Left ventricle myocardium inferior (tissue), 1 donor: Measurements from ENCODE around the gene CENPO. TPM values are rescaled to one million over a fixed set of nuclear protein-coding genes. Genes with fewer than 3 reads are reported as not detected.

ENCODE experiments used
- DNase-seq: peaks from one replicate; pipeline ENCODE4 v3.0.0-alpha.2; 2020
- H3K27ac ChIP-seq: fragments of 200-600 bp; replicated peaks from 2 replicates; pipeline ENCODE4 v1.8.0; 2021
- H3K27me3 ChIP-seq: fragments of 200-600 bp; 2 replicates; pipeline ENCODE4 v1.8.0; 2021; ENCODE audit warnings: low read depth
- H3K36me3 ChIP-seq: fragments of 200-600 bp; 2 replicates; pipeline ENCODE4 v1.8.0; 2021
- H3K4me1 ChIP-seq: fragments of 200-600 bp; 2 replicates; pipeline ENCODE4 v1.8.0; 2021
- H3K4me3 ChIP-seq: fragments of 200-600 bp; 2 replicates; pipeline ENCODE4 v1.8.0; 2021; ENCODE audit warnings: mild to moderate bottlenecking, moderate library complexity
- H3K9me3 ChIP-seq: fragments of 200-600 bp; replicated peaks from 2 replicates; pipeline ENCODE4 v1.8.0; 2021
- intact Hi-C: fragments of 100-400 bp; cut with micrococcal nuclease; formaldehyde crosslinking; loops from one replicate; pipeline ENCODE4 v1.11.0; 2022
- total RNA-seq: library from RNA; stranded (reverse); fragmentation: NEBNext Ultra II Directional; extraction: Animal tissue kit (Norgen Biotek cat#: 25700); gene quantifications from one replicate; pipeline ENCODE4 v1.2.1, GENCODE V29; 2021
- TF ChIP-seq, protein P1 (sequence below): fragments of 200-600 bp; IDR thresholded peaks from 2 replicates; pipeline ENCODE4 v1.8.0; 2021; ENCODE audit warnings: antibody characterized with exemption, mild to moderate bottlenecking, borderline replicate concordance
- donor health status: DM: no; HTN: yes; CAD: no; lungs with severe emphysema.

CENPO gene
- total RNA-seq, 1 donor from 2014 or later, result 2.2 TPM

DNA sequence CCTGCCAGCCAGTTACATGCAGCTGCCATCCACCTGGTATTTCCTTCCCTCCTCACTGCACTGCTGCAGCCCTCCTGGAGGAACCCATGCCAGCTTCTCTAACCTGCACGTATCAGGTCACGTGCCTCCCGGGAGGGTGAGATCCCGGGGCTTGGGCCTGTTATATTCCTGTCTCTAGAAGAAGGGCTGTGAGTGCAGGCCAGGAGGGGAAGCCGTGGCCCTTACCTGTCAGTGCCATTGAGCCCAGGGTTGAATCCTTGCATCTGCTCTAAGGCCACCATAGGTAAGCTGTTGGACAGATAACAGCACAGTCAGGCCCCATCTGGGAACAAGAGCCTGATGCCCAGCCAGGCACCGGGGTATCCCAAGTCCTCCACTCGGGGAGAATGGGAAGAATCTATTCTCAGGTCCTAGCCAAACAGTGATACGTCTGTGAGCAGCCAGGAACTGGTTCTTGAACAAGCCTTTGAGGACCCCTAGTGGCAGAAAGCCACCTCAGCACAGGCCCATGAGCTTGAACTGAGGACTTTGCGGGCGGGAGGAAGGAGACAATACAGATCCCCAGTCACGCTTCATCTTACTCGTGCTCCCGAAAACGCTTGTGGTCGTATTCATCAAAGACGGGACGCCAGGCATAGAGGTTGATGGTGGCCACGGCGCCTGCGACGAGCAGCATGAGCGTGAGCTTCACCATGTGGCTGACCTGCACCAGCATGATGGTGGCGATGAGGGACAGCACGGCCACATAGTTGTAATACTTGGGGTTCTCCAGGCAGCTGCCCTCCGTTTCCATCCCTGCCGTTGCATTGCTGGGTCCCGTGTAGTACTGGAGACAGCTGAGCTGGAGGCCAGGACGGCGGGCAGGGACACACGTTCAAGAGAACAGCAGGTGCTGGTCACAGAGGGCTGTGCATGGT, 34.4 kb downstream of the CENPO start:
- TF ChIP-seq, protein P1, sequence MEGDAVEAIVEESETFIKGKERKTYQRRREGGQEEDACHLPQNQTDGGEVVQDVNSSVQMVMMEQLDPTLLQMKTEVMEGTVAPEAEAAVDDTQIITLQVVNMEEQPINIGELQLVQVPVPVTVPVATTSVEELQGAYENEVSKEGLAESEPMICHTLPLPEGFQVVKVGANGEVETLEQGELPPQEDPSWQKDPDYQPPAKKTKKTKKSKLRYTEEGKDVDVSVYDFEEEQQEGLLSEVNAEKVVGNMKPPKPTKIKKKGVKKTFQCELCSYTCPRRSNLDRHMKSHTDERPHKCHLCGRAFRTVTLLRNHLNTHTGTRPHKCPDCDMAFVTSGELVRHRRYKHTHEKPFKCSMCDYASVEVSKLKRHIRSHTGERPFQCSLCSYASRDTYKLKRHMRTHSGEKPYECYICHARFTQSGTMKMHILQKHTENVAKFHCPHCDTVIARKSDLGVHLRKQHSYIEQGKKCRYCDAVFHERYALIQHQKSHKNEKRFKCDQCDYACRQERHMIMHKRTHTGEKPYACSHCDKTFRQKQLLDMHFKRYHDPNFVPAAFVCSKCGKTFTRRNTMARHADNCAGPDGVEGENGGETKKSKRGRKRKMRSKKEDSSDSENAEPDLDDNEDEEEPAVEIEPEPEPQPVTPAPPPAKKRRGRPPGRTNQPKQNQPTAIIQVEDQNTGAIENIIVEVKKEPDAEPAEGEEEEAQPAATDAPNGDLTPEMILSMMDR, result peak; percentile 95
- H3K36me3 ChIP-seq, result no peaks in the 10 kb centered on the region
- H3K27me3 ChIP-seq, result no peaks in the 10 kb centered on the region
- DNase-seq, result peak; percentile 71
- intact Hi-C loops, result loop anchor here (5.0 kb wide), 1 partner anchor 420 kb away; no protein-coding TSS in a partner anchor
- H3K4me3 ChIP-seq, result no peak overlapping the region
- no peaks in the 10 kb centered on the region for H3K9me3 ChIP-seq
- no peak overlapping the region for H3K27ac ChIP-seq
- peaks cover 19% of the 10 kb centered on the region for H3K4me1 ChIP-seq

DNA sequence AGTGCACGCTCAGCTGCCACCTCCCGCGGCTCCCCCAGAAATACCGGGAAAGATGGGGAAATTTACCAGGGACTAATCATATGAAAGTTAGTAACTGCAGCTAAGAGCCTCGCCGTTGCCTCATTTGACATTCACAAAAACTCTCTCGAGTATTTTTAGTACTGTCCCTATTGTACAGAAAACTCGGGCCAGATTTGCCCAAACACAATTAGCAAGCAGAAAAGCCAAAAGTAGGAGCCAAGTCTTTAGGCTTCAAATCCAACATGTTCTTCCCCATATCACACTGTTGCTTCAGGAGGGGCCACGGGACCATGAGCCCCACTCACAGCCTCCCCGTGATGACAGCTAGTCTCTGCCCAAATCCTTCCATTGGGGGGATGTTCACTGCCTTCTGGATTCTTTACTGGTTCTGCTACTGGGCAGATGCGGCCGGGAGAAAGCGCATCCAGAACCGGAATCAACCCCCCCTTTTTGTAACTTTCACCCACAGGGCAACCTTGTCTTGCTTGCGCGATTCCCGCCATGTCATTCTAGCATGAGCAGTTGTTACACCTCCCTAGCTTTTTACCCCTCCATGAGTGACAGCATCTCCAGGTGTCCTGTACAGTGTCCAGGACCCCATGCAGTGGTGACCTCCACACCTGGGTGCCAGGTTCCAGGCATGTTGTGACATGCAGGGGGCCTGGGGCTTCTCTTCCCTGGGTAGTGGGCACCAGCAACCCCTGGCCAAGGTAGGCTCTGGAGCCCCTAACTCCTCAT, 35.2 kb downstream of the CENPO start:
- Histone ChIP-seq H3K27ac (no peak overlapping the region), H3K4me3 (no peak overlapping the region), H3K9me3 (no peaks in the 10 kb centered on the region), H3K27me3 (no peaks in the 10 kb centered on the region), H3K4me1 (peaks cover 19% of the 10 kb centered on the region), H3K36me3 (no peaks in the 10 kb centered on the region)
- no peak for DNase-seq
- intact Hi-C loops, result loop anchor here (5.0 kb wide), 1 partner anchor 421 kb away; no protein-coding TSS in a partner anchor
- TF ChIP-seq, protein P1, result no peak

DNA sequence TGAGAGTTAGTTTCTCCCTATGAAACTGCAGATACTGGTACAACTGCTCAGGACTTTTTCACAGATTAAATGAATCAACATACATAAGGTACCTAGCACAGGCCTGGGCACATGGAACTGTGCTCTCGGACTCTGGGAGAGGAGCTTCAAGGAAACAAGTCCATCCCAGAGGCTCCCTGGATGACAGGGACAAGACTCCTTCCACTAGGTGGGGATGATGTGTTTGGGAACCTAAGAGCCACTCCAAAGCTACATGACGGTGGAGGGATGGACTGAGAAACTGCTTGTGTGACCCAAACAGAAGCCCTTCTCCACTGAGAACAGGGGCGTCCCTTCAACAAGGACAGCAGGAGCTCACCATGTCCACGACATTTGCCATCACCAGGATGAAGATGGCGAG, 37.1 kb downstream of the CENPO start:
- peaks cover 19% of the 10 kb centered on the region for H3K4me1 ChIP-seq
- H3K36me3 ChIP-seq, result peaks cover 5% of the 10 kb centered on the region
- no peak overlapping the region for H3K27ac ChIP-seq
- H3K9me3 ChIP-seq, result no peaks in the 10 kb centered on the region
- H3K27me3 ChIP-seq, result no peaks in the 10 kb centered on the region
- TF ChIP-seq, protein P1, result no peak
- intact Hi-C loops, result no loop called here
- no peak for DNase-seq
- no peak overlapping the region for H3K4me3 ChIP-seq

DNA sequence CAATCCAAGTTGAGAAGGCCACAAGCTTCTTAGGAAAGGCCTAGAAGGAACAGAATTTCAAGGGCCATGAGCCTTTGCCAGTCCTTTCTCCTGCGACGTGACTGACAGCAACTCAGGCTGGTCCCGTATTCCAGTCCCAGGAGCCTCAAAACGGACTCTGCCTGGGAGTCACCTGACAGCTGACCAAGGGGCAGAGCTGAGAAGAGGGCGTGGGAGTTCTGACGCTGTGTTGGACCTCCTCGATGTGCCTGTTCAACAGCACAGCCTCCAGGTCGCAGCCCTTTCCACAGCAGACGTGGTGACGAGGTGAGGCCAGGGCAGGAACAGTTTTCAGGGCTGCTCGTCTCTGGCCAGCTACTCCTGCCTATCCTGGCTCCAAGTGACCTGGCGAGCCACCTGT, 37.6 kb downstream of the CENPO start:
- no peak for DNase-seq
- Histone ChIP-seq H3K27ac (no peak overlapping the region), H3K9me3 (no peaks in the 10 kb centered on the region), H3K4me3 (no peak overlapping the region), H3K36me3 (peaks cover 5% of the 10 kb centered on the region), H3K27me3 (no peaks in the 10 kb centered on the region), H3K4me1 (peaks cover 19% of the 10 kb centered on the region)
- intact Hi-C loops, result no loop called here
- TF ChIP-seq, protein P1, result no peak

DNA sequence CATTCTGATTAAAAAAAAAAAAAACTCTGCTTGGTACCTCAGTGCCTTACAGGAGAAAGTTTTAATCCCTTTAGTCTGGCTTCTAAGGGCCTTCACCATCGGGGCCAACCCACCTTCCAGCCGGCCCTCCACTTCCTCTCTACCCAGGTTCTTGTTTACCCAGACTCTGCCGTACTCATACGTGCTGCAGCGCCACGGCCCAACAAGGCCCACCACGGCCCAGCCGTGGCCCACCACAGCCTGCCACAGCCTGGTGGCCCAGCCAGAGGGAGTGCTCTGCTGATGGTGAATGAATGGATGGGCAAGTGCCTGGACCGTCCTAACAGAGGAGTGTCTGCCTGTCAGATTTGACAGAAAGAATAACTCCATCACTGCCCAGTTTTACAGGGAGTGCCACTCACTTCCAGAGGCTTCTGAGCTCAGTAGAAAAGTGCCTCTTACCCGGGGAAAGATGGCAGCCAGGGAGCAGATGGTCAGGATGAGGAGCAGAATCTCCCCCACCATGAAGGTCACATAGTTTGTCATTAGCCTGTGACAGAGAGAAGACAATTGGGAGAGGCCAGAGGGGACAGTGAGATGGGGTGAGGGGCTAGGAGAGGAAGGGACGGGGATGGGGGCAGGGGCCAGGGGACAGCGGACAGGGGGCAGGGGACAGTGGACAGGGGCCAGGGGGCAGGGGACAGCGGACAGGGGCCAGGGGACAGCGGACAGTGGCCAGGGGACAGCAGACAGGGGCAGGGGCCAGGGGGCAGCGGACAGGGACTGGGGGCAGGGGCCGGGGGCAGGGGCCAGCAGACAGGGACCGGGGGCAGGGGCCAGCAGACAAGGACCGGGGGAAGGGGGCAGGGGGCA, 38.2 kb downstream of the CENPO start:
- no peaks in the 10 kb centered on the region for H3K27me3 ChIP-seq
- DNase-seq, result no peak
- no peak overlapping the region for H3K4me3 ChIP-seq
- TF ChIP-seq, protein P1, result no peak
- intact Hi-C loops, result no loop called here
- no peak overlapping the region for H3K27ac ChIP-seq
- H3K36me3 ChIP-seq, result peaks cover 5% of the 10 kb centered on the region
- peaks cover 19% of the 10 kb centered on the region for H3K4me1 ChIP-seq
- H3K9me3 ChIP-seq, result no peaks in the 10 kb centered on the region
